ENCODE data around the gene YIF1A.

The YIF1A gene

DNA sequence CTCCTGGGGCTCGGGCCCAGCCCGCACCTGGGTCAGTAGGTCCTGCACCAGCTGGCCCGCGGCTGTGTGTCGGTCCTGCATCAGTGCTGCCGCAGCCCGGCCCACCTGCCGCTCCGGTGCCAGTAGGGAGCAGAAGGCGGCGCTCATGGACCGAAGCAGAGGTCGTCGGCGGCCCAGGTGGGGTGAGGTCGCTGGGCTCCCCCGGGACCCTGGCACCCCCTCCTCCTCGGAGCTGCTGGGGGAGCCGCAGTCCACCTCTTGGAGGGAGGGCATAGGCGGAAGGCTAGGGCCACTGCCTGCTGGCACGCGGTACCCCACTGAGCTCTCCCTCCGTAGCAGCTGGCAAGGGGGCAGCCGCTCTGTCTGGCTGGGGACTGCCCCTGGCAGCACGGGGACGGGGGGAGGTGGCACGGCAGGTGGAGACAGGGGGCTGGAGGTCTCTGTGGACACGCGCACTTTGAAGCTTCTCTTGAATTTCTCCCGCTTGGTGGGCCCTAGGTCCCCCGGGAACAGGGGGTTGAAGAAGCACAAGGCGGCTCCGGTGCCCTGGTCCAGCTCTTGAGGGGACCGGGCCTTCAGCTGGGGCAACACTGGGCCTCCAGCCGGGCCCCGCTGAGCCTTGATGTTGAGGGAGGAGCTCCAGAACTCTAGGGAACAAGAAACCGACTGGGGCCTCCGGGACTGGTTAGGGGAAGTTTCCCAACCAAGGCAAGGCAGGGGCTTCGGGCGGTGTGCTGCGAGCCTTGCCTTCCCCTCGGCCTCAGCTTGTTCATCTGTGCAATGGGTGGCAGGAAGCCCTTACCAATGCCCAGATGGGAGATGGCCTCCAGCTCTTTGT, 45.9 kb upstream of the YIF1A start:
- no peaks in the 10 kb centered on the region for H3K27me3 ChIP-seq (ENCODE audit: control insufficient read depth, insufficient read depth, low read length)
- H3K4me3 ChIP-seq (ENCODE audit: low read depth, low read length) = no peak overlapping the region
- no peaks in the 10 kb centered on the region for H3K4me1 ChIP-seq
- no peaks in the 10 kb centered on the region for H3K36me3 ChIP-seq (ENCODE audit: control insufficient read depth, insufficient read depth, low read length)
- TF ChIP-seq, protein P1, sequence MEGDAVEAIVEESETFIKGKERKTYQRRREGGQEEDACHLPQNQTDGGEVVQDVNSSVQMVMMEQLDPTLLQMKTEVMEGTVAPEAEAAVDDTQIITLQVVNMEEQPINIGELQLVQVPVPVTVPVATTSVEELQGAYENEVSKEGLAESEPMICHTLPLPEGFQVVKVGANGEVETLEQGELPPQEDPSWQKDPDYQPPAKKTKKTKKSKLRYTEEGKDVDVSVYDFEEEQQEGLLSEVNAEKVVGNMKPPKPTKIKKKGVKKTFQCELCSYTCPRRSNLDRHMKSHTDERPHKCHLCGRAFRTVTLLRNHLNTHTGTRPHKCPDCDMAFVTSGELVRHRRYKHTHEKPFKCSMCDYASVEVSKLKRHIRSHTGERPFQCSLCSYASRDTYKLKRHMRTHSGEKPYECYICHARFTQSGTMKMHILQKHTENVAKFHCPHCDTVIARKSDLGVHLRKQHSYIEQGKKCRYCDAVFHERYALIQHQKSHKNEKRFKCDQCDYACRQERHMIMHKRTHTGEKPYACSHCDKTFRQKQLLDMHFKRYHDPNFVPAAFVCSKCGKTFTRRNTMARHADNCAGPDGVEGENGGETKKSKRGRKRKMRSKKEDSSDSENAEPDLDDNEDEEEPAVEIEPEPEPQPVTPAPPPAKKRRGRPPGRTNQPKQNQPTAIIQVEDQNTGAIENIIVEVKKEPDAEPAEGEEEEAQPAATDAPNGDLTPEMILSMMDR (IDR thresholded peaks at IDR 0.05) = no peak
- H3K27ac ChIP-seq = no peak overlapping the region
- H3K79me2 ChIP-seq = no peaks in the 10 kb centered on the region
- H3K9ac ChIP-seq = no peak overlapping the region
- no peak overlapping the region for H3K4me2 ChIP-seq (ENCODE audit: low read length)
- no peak overlapping the region for H2AFZ ChIP-seq
- no peaks in the 10 kb centered on the region for H3K9me3 ChIP-seq (ENCODE audit: control insufficient read depth, low read length)

- Histone ChIP-seq H3K4me1 (no peaks in the 10 kb centered on the region), H3K27me3 (ENCODE audit: control insufficient read depth, insufficient read depth, low read length) (no peaks in the 10 kb centered on the region), H3K27ac (no peak overlapping the region), H3K4me3 (ENCODE audit: low read depth, low read length) (no peak overlapping the region), H3K9me3 (ENCODE audit: control insufficient read depth, low read length) (no peaks in the 10 kb centered on the region), H3K9ac (no peak overlapping the region), H3K36me3 (ENCODE audit: control insufficient read depth, insufficient read depth, low read length) (no peaks in the 10 kb centered on the region), H2AFZ (no peak overlapping the region), H3K4me2 (ENCODE audit: low read length) (no peak overlapping the region), H3K79me2 (no peaks in the 10 kb centered on the region)
- TF ChIP-seq, protein P1 (IDR thresholded peaks at IDR 0.05) = no peak
Observed at GRCh38 chr11:66333896-66334604, 45.1 kb upstream of the YIF1A start.

- H3K79me2 ChIP-seq = no peaks in the 10 kb centered on the region
- TF ChIP-seq, protein P1 (IDR thresholded peaks at IDR 0.05) = no peak
- no peak overlapping the region for H3K4me3 ChIP-seq (ENCODE audit: low read depth, low read length)
Observed at GRCh38 chr11:66333220-66333877, 44.4 kb upstream of the YIF1A start.

DNA sequence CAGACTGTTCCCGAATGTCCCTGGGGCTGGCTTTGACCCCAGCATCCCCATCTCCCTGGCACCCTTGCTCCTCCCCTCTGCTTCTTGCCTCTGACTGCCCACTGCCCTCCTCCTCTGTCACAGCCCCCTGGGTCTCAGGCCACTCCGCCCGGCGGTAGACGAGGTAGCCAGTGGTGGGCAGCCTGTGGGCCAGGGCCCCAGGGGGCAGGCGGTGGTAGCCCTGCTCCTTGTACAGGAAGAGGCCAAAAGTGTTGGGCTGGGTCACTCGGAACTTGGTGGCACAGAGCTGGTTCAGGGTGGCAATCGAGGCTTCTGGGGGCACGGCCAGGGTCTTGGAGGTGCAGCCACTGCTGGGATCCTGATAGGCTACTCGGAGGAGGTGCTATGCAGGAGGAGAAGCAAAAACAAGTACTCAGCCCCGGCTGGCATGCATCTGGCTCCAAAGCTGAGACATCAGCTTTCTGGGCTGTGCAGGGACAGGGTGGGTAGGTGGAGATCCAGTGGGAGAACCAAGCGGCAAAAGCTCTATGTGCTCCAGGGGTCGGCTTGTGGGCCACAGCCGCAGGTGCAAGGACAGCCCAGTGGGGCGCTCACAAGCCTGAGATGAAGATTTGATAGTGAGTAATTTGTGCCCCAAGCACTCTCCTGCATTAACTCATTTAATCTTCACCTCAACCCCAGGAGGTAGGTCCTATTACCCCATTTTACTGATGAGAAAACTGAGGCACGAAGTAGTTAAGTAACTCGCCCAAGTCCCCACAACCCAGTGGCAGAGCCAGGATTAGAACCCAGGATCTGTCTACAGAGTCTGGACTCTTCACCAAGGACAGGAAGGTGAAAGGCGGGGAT, 43.7 kb upstream of the YIF1A start:
- Histone ChIP-seq H2AFZ (no peak overlapping the region), H3K4me3 (ENCODE audit: low read depth, low read length) (no peak overlapping the region), H3K9me3 (ENCODE audit: control insufficient read depth, low read length) (no peaks in the 10 kb centered on the region), H3K9ac (no peak overlapping the region), H3K36me3 (ENCODE audit: control insufficient read depth, insufficient read depth, low read length) (no peaks in the 10 kb centered on the region), H3K4me2 (ENCODE audit: low read length) (no peak overlapping the region), H3K27me3 (ENCODE audit: control insufficient read depth, insufficient read depth, low read length) (no peaks in the 10 kb centered on the region), H3K4me1 (no peaks in the 10 kb centered on the region), H3K27ac (no peak overlapping the region), H3K79me2 (no peaks in the 10 kb centered on the region)
- TF ChIP-seq, protein P1 (IDR thresholded peaks at IDR 0.05) = no peak

More at GRCh38 chr11:66333220-66333877, 44.4 kb upstream of the YIF1A start:
- Histone ChIP-seq H3K36me3 (ENCODE audit: control insufficient read depth, insufficient read depth, low read length) (no peaks in the 10 kb centered on the region), H2AFZ (no peak overlapping the region), H3K9me3 (ENCODE audit: control insufficient read depth, low read length) (no peaks in the 10 kb centered on the region), H3K4me2 (ENCODE audit: low read length) (no peak overlapping the region), H3K9ac (no peak overlapping the region), H3K27me3 (ENCODE audit: control insufficient read depth, insufficient read depth, low read length) (no peaks in the 10 kb centered on the region), H3K4me1 (no peaks in the 10 kb centered on the region), H3K27ac (no peak overlapping the region)

Measured in parathyroid adenoma (tissue), 2 donors.